Measurements from ENCODE around the gene ERG28.

DNA sequence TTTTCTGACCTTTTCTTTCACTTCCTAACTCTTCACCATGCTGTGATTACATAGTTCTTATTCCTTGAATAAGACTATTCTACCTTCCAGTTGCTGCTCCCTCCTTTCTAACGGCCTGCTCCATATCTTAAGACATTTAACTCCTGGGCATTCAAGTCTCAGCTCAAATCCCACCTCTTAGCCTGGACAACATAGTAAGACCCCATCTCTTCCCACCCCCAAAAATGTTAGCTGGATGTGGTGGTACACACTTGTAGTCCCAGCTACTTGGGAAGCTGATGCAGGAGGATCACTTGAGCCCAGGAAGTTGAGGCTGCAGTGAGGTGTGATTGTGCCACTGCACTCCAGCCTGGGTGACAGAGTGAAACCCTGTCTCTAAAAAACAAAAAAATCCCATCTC lies 10.9 kb downstream of the ERG28 start:
- TF ChIP-seq, protein P1, sequence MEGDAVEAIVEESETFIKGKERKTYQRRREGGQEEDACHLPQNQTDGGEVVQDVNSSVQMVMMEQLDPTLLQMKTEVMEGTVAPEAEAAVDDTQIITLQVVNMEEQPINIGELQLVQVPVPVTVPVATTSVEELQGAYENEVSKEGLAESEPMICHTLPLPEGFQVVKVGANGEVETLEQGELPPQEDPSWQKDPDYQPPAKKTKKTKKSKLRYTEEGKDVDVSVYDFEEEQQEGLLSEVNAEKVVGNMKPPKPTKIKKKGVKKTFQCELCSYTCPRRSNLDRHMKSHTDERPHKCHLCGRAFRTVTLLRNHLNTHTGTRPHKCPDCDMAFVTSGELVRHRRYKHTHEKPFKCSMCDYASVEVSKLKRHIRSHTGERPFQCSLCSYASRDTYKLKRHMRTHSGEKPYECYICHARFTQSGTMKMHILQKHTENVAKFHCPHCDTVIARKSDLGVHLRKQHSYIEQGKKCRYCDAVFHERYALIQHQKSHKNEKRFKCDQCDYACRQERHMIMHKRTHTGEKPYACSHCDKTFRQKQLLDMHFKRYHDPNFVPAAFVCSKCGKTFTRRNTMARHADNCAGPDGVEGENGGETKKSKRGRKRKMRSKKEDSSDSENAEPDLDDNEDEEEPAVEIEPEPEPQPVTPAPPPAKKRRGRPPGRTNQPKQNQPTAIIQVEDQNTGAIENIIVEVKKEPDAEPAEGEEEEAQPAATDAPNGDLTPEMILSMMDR (IDR thresholded peaks at IDR 0.05), result no peak
- no peak for TF ChIP-seq EZH2 (IDR thresholded peaks at IDR 0.05; ENCODE audit: borderline replicate concordance, insufficient read depth, low read depth, low read length, poor library complexity, severe bottlenecking)
